EL (cell line): Measurements from ENCODE around the gene CHRNB1.

Source experiments
- DNase-seq: peaks from one replicate; pipeline ENCODE4 v3.0.0-alpha.2; 2016

CHRNB1 gene

GRCh38 chr17:7416323-7416722, 28.5 kb upstream of the CHRNB1 start:
- DNase-seq: no peak

- DNase-seq: no peak
These were observed 27.7 kb upstream of the CHRNB1 start for GRCh38 chr17:7417056-7417655.

- no peak for DNase-seq
These were observed 26.2 kb upstream of the CHRNB1 start for GRCh38 chr17:7418472-7419152.

GRCh38 chr17:7419819-7420610, 24.8 kb upstream of the CHRNB1 start, which contains the start of gene SPEM1:
TSS of gene SPEM1 (plus strand) at chr17:7420324. CDS start at chr17:7420385, 61 bp downstream.
- DNase-seq: no peak

GRCh38 chr17:7421186-7421585, 23.7 kb upstream of the CHRNB1 start:
- no peak for DNase-seq

- DNase-seq: no peak
These were observed 21.2 kb upstream of the CHRNB1 start for GRCh38 chr17:7423679-7424078.

GRCh38 chr17:7425316-7425715, 19.5 kb upstream of the CHRNB1 start, which contains the start of gene SPEM2:
TSS of gene SPEM2 (plus strand) at chr17:7425616. CDS start at chr17:7425689, 73 bp downstream.
- DNase-seq: no peak

- DNase-seq: no peak
These were observed 19.1 kb upstream of the CHRNB1 start for GRCh38 chr17:7425756-7426155.

GRCh38 chr17:7426203-7426863, 18.5 kb upstream of the CHRNB1 start:
- no peak for DNase-seq

GRCh38 chr17:7426896-7427489, 17.9 kb upstream of the CHRNB1 start:
- DNase-seq: no peak

- DNase-seq: no peak
These were observed 17.3 kb upstream of the CHRNB1 start for GRCh38 chr17:7427549-7427948.

GRCh38 chr17:7428557-7428956, 16.3 kb upstream of the CHRNB1 start, which contains the start of gene SPEM3:
TSS of gene SPEM3 (plus strand) at chr17:7428857. CDS start at chr17:7428903, 46 bp downstream.
- no peak for DNase-seq

GRCh38 chr17:7429722-7430121, 15.1 kb upstream of the CHRNB1 start:
- DNase-seq: no peak

GRCh38 chr17:7431231-7431630, 13.6 kb upstream of the CHRNB1 start:
- DNase-seq: no peak

- no peak for DNase-seq
These were observed 12.6 kb upstream of the CHRNB1 start for GRCh38 chr17:7432296-7432695.

- DNase-seq: peak; percentile 49
These were observed 8.9 kb upstream of the CHRNB1 start for GRCh38 chr17:7435676-7436555.

GRCh38 chr17:7436556-7437368, 8.1 kb upstream of the CHRNB1 start:
- DNase-seq: peak; percentile 80

GRCh38 chr17:7437369-7437863, 7.4 kb upstream of the CHRNB1 start:
- DNase-seq: no peak

GRCh38 chr17:7437950-7438614, 6.8 kb upstream of the CHRNB1 start:
- DNase-seq: peak; percentile 44
